A549 (cell line): ENCODE measurements around the gene GPS1.

Source experiments
- CEBPB ChIP-seq, 2 experiments: fragments of >200 bp in 1 of 2; sonication (Bioruptor Twin) in 1 of 2; formaldehyde crosslinking in 1 of 2; IDR thresholded peaks; 2 replicates each; pipeline ENCODE4 v1.6.1; 2012 to 2016
- HOXB13 ChIP-seq: fragments of 250-450 bp; sonication (Bioruptor Pico); IDR thresholded peaks from 2 replicates; pipeline ENCODE4 v1.5.0; 2020; ENCODE audit warnings: low read depth, mild to moderate bottlenecking, moderate library complexity
- POLR2A ChIP-seq: IDR thresholded peaks from 2 replicates; pipeline ENCODE4 v1.6.1; 2012; ENCODE audit warnings: mild to moderate bottlenecking, low read length
- RFX5 ChIP-seq: fragments of 450-650 bp; IDR thresholded peaks from 2 replicates; pipeline ENCODE4 v1.7.1; 2014; ENCODE audit warnings: antibody characterized with exemption, mild to moderate bottlenecking, moderate library complexity
- TF ChIP-seq, protein P1 (sequence below): fragments of 450-650 bp; IDR thresholded peaks from 2 replicates; pipeline ENCODE4 v1.6.1; 2014; ENCODE audit warnings: antibody characterized with exemption
- TF ChIP-seq, protein P2 (sequence below): fragments of >200 bp; sonication (Bioruptor Twin); formaldehyde crosslinking; IDR thresholded peaks from 3 replicates; pipeline ENCODE4 v1.5.1; 2016

GRCh38 chr17:82031885-82032627 lies 19.6 kb upstream of the GPS1 start:
- TF ChIP-seq, protein P1, sequence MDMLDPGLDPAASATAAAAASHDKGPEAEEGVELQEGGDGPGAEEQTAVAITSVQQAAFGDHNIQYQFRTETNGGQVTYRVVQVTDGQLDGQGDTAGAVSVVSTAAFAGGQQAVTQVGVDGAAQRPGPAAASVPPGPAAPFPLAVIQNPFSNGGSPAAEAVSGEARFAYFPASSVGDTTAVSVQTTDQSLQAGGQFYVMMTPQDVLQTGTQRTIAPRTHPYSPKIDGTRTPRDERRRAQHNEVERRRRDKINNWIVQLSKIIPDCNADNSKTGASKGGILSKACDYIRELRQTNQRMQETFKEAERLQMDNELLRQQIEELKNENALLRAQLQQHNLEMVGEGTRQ, result no peak
- TF ChIP-seq CEBPB (IDR thresholded peaks at IDR 0.05) (no peak), HOXB13 (no peak), POLR2A (no peak), RFX5 (no peak)
- TF ChIP-seq, protein P2, sequence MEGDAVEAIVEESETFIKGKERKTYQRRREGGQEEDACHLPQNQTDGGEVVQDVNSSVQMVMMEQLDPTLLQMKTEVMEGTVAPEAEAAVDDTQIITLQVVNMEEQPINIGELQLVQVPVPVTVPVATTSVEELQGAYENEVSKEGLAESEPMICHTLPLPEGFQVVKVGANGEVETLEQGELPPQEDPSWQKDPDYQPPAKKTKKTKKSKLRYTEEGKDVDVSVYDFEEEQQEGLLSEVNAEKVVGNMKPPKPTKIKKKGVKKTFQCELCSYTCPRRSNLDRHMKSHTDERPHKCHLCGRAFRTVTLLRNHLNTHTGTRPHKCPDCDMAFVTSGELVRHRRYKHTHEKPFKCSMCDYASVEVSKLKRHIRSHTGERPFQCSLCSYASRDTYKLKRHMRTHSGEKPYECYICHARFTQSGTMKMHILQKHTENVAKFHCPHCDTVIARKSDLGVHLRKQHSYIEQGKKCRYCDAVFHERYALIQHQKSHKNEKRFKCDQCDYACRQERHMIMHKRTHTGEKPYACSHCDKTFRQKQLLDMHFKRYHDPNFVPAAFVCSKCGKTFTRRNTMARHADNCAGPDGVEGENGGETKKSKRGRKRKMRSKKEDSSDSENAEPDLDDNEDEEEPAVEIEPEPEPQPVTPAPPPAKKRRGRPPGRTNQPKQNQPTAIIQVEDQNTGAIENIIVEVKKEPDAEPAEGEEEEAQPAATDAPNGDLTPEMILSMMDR, result no peak
